Neural progenitor cell (in vitro differentiated cells): Measurements from ENCODE around the gene ZNF514. TPM values are rescaled to one million over a fixed set of nuclear protein-coding genes. Genes with fewer than 3 reads are reported as not detected.

ENCODE experiments used
- DNase-seq: peaks from one replicate; pipeline ENCODE4 v3.0.0-alpha.2; 2016; ENCODE audit warnings: low spot score
- H2AFZ ChIP-seq: fragments of 200-600 bp; sonication (generic); replicated peaks from 2 replicates; pipeline ENCODE4 v1.6.1; 2016; ENCODE audit warnings: antibody characterized with exemption
- H3F3A ChIP-seq: fragments of 200-600 bp; sonication (generic); 2 replicates; pipeline ENCODE4 v1.6.1; 2016; ENCODE audit warnings: antibody characterized with exemption, low read depth
- H3K27ac ChIP-seq: fragments of 200-600 bp; sonication (generic); 2 replicates; pipeline ENCODE4 v1.5.1; 2016; ENCODE audit warnings: mild to moderate bottlenecking
- H3K27me3 ChIP-seq: fragments of 200-600 bp; sonication (generic); 2 replicates; pipeline ENCODE4 v1.6.1; 2016; ENCODE audit warnings: mild to moderate bottlenecking, moderate library complexity
- H3K36me3 ChIP-seq: fragments of 200-600 bp; sonication (generic); 2 replicates; pipeline ENCODE4 v1.5.1; 2016
- H3K4me1 ChIP-seq: fragments of 200-600 bp; sonication (generic); 2 replicates; pipeline ENCODE4 v1.6.1; 2016; ENCODE audit warnings: mixed run types
- H3K4me2 ChIP-seq: fragments of 200-600 bp; sonication (generic); 2 replicates; pipeline ENCODE4 v1.6.1; 2016
- H3K4me3 ChIP-seq: fragments of 200-600 bp; sonication (generic); 2 replicates; pipeline ENCODE4 v1.5.1; 2016
- H3K79me2 ChIP-seq: fragments of 200-600 bp; sonication (generic); 2 replicates; pipeline ENCODE4 v1.6.1; 2016; ENCODE audit warnings: low read depth
- H3K9ac ChIP-seq: fragments of 200-600 bp; sonication (generic); 2 replicates; pipeline ENCODE4 v1.6.1; 2016
- H3K9me3 ChIP-seq: fragments of 200-600 bp; sonication (generic); 2 replicates; pipeline ENCODE4 v1.5.1; 2016; ENCODE audit warnings: low read depth
- H4K20me1 ChIP-seq: fragments of 200-600 bp; sonication (generic); 2 replicates; pipeline ENCODE4 v1.6.1; 2016; ENCODE audit warnings: low read depth
- H3K27ac Mint-ChIP-seq: 3 replicates; pipeline ENCODE4 v1.8.0; 2021; ENCODE audit warnings: mixed read lengths
- H3K27me3 Mint-ChIP-seq: 2 replicates; pipeline ENCODE4 v1.8.0; 2022; ENCODE audit warnings: low read depth, mild to moderate bottlenecking, inconsistent platforms, moderate library complexity, mixed read lengths; ENCODE audit not compliant: insufficient read depth
- H3K36me3 Mint-ChIP-seq: 3 replicates; pipeline ENCODE4 v1.8.0; 2021; ENCODE audit warnings: mixed read lengths
- H3K4me1 Mint-ChIP-seq: 3 replicates; pipeline ENCODE4 v1.8.0; 2021; ENCODE audit warnings: mixed read lengths
- H3K4me3 Mint-ChIP-seq: 3 replicates; pipeline ENCODE4 v1.8.0; 2021; ENCODE audit warnings: mild to moderate bottlenecking, moderate library complexity, mixed read lengths
- H3K9me3 Mint-ChIP-seq: 3 replicates; pipeline ENCODE4 v1.8.0; 2020; ENCODE audit warnings: mixed read lengths
- EZH2 ChIP-seq: fragments of 200-600 bp; sonication (generic); IDR thresholded peaks from 2 replicates; pipeline ENCODE4 v1.6.1; 2017; ENCODE audit warnings: antibody characterized with exemption, mild to moderate bottlenecking, moderate library complexity
- EZH2phosphoT487 ChIP-seq: fragments of 200-600 bp; sonication (generic); IDR thresholded peaks from 2 replicates; pipeline ENCODE4 v1.6.1; 2017; ENCODE audit warnings: antibody characterized with exemption
- total RNA-seq: library from RNA; depleted of rRNA; stranded (reverse); fragments of >200 nt; gene quantifications from 2 replicates; pipeline ENCODE4 v1.2.3, GENCODE V29; 2015; ENCODE audit warnings: low replicate concordance
- TF ChIP-seq, protein P1 (sequence below): fragments of 200-600 bp; sonication (generic); IDR thresholded peaks from 2 replicates; pipeline ENCODE4 v1.5.1; 2017; ENCODE audit warnings: antibody characterized with exemption, mild to moderate bottlenecking

The ZNF514 gene
- total RNA-seq, 1 donor from 2014 or later = 24.0 TPM

DNA sequence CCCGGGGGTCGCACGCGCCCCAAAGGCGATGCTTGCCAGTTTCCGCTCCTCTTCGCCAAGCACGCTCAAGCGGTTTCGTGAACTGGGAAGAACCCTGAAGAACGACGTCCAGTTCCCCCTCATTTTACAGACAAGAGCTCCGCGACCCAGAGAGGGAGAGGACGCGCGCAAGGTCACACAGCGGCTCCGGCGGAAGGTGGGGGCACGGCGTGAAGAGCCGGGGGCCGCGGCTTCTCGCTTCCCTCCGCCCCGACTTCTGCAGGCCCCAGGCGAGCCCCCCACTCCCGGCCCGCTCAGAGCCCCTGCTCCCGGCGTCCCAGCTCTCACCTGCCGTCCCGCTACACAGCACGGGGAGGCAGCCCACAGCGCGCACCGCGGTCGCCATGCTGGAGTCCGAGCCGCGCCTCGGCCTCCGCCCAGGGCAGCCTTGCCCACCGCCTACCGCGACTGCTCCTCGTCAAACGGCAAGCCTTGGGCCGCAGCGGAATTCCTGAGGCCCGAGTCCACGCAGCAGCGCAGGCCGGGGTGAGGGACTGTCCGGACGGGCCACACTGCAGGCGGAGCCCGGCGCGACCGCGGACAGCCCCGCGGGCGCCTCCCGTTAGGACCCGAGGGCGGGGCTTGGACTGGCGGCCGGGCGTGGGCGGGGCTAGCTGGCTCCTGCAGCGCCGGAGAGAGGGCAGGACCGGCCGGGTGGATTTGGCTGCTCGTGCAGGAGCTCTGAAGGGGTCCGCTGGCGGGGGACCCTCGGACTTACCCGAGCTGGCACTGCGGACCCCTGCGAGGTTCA is 38.0 kb downstream of the ZNF514 start, which contains the start of gene MRPS5:
Gene MRPS5 (minus strand): TSS at position 402 of the 790 bp plus-strand sequence. CDS start 17 bp downstream, at position 385.
- H3K27me3 ChIP-seq = no peaks in the 10 kb centered on the region
- no peaks in the 10 kb centered on the region for H4K20me1 ChIP-seq
- Mint-ChIP-seq H3K27me3 (peaks cover 10% of the 10 kb centered on the region), H3K9me3 (no peaks in the 10 kb centered on the region), H3K4me3 (peak within 1 kb of the TSS; percentile 99), H3K36me3 (peaks cover 2% of the 10 kb centered on the region), H3K27ac (peak within 1 kb of the TSS; percentile 94), H3K4me1 (peaks cover 18% of the 10 kb centered on the region)
- peaks cover 40% of the 10 kb centered on the region for H3K79me2 ChIP-seq
- H3K36me3 ChIP-seq = no peaks in the 10 kb centered on the region
- peak within 1 kb of the TSS; percentile 99 for H2AFZ ChIP-seq
- H3K4me1 ChIP-seq = no peaks in the 10 kb centered on the region
- TF ChIP-seq EZH2 = no peak
- TF ChIP-seq EZH2phosphoT487 = no peak
- TF ChIP-seq, protein P1, sequence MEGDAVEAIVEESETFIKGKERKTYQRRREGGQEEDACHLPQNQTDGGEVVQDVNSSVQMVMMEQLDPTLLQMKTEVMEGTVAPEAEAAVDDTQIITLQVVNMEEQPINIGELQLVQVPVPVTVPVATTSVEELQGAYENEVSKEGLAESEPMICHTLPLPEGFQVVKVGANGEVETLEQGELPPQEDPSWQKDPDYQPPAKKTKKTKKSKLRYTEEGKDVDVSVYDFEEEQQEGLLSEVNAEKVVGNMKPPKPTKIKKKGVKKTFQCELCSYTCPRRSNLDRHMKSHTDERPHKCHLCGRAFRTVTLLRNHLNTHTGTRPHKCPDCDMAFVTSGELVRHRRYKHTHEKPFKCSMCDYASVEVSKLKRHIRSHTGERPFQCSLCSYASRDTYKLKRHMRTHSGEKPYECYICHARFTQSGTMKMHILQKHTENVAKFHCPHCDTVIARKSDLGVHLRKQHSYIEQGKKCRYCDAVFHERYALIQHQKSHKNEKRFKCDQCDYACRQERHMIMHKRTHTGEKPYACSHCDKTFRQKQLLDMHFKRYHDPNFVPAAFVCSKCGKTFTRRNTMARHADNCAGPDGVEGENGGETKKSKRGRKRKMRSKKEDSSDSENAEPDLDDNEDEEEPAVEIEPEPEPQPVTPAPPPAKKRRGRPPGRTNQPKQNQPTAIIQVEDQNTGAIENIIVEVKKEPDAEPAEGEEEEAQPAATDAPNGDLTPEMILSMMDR = peak; percentile 23
- peak within 1 kb of the TSS; percentile 73 for H3K27ac ChIP-seq
- H3K9me3 ChIP-seq = no peaks in the 10 kb centered on the region
- H3K4me2 ChIP-seq = peak within 1 kb of the TSS; percentile 88
- peak within 1 kb of the TSS; percentile 76 for H3K9ac ChIP-seq
- no peaks in the 10 kb centered on the region for H3F3A ChIP-seq
- peak; percentile 92 for DNase-seq
- peak within 1 kb of the TSS; percentile 91 for H3K4me3 ChIP-seq

DNA sequence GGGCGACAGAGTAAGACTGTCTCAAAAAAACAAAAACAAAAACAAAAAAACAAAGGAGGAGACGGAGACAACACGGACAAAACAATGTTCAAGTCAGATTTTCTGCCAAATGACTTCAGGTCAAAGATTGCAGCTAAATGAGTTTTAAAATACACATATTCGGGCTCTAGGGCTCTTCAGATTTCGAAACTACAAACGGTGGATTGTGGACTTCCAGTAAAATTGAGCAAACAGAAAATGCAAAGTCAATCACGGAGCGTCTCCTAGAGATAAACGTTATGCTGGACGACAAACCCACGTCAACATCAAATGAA is 38.6 kb downstream of the ZNF514 start:
- Histone ChIP-seq H3K79me2 (peaks cover 40% of the 10 kb centered on the region), H3K9me3 (no peaks in the 10 kb centered on the region), H3K4me2 (peak overlapping the region; percentile 88), H3K36me3 (no peaks in the 10 kb centered on the region), H4K20me1 (no peaks in the 10 kb centered on the region), H3K27ac (no peak overlapping the region), H3K4me1 (no peaks in the 10 kb centered on the region), H2AFZ (peak overlapping the region; percentile 99), H3F3A (no peaks in the 10 kb centered on the region), H3K4me3 (peak overlapping the region; percentile 91), H3K9ac (peak overlapping the region; percentile 76), H3K27me3 (no peaks in the 10 kb centered on the region)
- Mint-ChIP-seq H3K36me3 (peaks cover 2% of the 10 kb centered on the region), H3K9me3 (no peaks in the 10 kb centered on the region), H3K4me3 (peak overlapping the region; percentile 99), H3K4me1 (peaks cover 18% of the 10 kb centered on the region), H3K27ac (peak overlapping the region; percentile 94), H3K27me3 (peaks cover 10% of the 10 kb centered on the region)
- no peak for DNase-seq
- TF ChIP-seq EZH2 (no peak), EZH2phosphoT487 (no peak)
- TF ChIP-seq, protein P1 = no peak

DNA sequence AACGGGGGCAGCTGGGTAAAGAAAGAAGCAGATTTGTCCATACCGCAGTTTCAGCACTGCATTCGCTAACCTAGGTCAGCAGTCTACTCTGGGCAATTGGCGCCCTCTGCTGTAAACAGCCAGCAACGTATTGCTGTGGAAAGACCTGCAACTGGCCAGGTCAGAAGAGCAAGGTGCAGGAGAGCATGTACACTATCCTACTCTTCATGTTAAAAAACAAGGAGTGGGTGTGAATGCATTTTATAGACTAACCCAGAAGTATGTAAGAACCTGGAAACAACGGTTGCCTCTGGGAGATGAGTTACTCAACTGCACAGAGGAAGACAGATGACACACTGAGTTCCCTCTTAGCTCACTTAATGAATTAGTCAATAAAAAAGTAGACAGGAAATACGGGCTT is 44.2 kb downstream of the ZNF514 start:
- H3K36me3 ChIP-seq = peaks cover 4% of the 10 kb centered on the region
- peak; percentile 74 for DNase-seq
- no peaks in the 10 kb centered on the region for H3K4me1 ChIP-seq
- no peaks in the 10 kb centered on the region for H4K20me1 ChIP-seq
- TF ChIP-seq, protein P1 = peak; percentile 76
- TF ChIP-seq EZH2 = no peak
- H3K27ac Mint-ChIP-seq = no peak overlapping the region
- H3K4me2 ChIP-seq = no peak overlapping the region
- peaks cover 2% of the 10 kb centered on the region for H3K27me3 Mint-ChIP-seq
- peaks cover 13% of the 10 kb centered on the region for H3K36me3 Mint-ChIP-seq
- no peak overlapping the region for H3K4me3 Mint-ChIP-seq
- no peaks in the 10 kb centered on the region for H3K9me3 ChIP-seq
- H3K27ac ChIP-seq = no peak overlapping the region
- H2AFZ ChIP-seq = no peak overlapping the region
- H3K79me2 ChIP-seq = peaks cover 33% of the 10 kb centered on the region
- H3K27me3 ChIP-seq = no peaks in the 10 kb centered on the region
- H3K4me3 ChIP-seq = no peak overlapping the region
- no peaks in the 10 kb centered on the region for H3F3A ChIP-seq
- H3K9ac ChIP-seq = no peak overlapping the region
- H3K4me1 Mint-ChIP-seq = peaks cover 4% of the 10 kb centered on the region
- H3K9me3 Mint-ChIP-seq = no peaks in the 10 kb centered on the region
